Stimulated activated CD4-positive, alpha-beta T cell treated with anti-CD3 and anti-CD28 coated beads, Interleukin-15, amount 100 ng/mL, for 1 hour (primary cell): ENCODE data around the gene COL6A1.

Source experiments
- DNase-seq, 2 donors: peaks; one replicate each; pipeline ENCODE4 v3.0.0-alpha.2; 2020; ENCODE audit warnings: low read depth in 1 of 2, low spot score in 1 of 2

The COL6A1 gene

GRCh38 chr21:45993210-45994085, 11.9 kb downstream of the COL6A1 start:
- DNase-seq: no peak

DNA sequence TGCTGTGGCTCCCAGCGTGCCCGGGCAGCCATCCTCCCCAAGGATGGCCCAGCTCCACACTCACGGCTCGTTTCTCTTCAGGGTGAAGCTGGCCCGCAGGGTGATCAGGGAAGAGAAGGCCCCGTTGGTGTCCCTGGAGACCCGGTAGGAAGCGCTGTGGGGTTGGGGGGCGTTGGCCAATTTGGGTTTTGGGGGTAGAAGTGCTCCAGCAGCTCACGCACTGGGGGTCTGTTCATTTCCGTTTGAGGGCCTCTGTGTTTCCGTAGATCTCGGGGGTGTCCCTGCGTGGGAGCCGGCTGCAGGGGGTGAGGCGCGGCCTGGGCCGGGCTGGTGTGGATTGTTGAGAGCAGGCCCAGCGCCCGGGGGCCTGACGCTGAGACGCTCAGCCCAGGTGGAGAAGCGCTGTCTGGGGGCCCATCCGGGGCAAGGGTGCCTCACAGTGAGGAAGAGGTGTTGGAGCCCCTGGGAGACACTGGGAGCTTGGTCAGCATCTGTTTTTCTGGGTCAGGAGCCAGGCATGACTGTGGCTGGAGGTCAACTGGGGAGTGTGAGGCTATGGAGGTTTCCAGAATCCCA, 12.6 kb downstream of the COL6A1 start:
- DNase-seq: no peak

GRCh38 chr21:45994759-45995685, 13.5 kb downstream of the COL6A1 start:
- no peak for DNase-seq

DNA sequence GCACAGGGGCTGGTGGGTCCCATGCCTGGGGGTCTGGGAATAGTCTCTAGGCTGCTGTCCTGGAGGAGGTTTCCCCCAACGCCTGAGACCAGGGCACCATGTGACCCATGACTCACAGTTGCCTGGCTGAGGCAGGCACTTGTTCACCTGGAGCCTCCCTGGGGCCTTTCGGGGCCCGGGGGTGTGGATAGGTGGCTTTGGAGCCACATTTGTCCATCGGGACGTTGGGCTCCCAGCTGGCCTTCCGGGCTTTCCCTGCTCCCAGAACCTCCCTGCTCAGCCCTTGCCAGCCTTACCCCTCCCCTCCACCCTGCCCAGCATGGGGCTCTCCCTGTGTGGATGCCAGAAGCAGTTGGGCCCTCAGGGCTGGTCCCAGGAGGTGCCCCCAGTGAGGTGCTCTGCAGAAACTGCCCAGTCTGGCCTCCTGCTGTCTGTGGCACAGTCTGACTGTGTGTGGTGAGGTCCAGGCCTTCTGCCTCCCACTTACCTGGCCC, 14.2 kb downstream of the COL6A1 start:
- no peak for DNase-seq

- DNase-seq: no peak
Observed at GRCh38 chr21:45996311-45997204, 15.0 kb downstream of the COL6A1 start.

DNA sequence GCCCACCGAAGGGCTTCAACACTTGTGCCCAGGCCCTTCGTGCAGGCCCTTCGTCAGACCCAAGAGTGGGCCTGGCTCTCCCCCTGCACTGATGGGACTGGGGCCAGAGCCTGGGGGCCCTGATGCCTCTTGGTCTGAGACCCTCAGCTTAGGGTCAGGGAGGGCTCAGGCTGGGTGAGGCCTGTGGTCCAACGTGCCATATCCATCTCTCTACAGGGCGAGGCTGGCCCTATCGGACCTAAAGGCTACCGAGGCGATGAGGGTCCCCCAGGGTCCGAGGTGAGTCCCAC, 15.6 kb downstream of the COL6A1 start:
- DNase-seq: no peak

- no peak for DNase-seq
Observed at GRCh38 chr21:45997495-45998275, 16.1 kb downstream of the COL6A1 start.

DNA sequence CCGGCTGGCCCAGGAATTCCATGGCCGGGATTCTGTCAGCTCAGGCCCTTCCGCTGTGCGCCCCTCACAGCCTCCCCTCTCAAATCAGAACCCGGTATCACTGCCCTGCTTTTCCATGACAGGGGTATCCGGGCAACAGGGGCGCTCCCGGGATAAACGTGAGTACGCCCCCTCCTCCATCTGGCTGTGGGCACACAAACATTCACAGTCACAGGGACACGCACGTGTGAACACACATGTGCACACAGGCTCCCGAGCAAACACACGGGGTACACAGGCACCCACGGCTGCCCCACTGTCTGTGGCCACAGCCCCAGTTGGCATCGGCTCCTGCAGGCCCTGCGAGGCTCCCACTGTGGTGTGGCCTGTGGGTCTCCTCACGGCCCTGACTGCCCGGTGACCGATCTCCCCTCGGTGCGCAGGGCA, 16.7 kb downstream of the COL6A1 start:
- DNase-seq: no peak

DNA sequence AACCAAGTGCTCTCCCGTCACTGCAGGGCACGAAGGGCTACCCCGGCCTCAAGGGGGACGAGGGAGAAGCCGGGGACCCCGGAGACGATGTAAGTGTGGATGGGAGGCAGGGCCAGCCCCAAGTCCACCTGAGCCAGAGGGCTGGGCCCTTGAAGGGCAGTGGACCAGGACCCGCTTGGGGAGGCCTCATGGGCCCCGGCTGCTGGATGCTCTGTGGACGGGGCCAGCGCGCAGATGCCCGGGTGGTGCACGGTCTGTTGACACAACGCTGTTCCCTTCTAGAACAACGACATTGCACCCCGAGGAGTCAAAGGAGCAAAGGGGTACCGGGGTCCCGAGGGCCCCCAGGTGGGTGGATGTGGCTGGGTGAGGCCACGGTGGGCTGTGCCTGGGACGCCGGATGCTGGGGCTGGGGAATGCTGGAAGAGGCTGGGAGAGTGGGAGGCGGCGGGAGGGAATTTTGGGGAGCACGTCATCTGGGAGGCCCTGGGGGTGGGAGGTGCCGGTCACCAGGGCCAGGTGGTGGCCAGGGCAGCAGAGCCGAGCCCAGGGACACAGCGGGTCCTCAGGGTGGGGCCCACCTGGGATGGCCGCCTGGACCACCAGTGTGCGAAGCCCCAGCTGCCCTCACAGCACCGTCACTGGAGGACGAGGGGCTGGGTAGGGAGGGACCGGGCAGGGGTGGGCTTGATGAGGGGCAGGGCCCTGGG, 17.5 kb downstream of the COL6A1 start:
- no peak for DNase-seq

GRCh38 chr21:45999581-46000181, 18.1 kb downstream of the COL6A1 start:
- DNase-seq: no peak

DNA sequence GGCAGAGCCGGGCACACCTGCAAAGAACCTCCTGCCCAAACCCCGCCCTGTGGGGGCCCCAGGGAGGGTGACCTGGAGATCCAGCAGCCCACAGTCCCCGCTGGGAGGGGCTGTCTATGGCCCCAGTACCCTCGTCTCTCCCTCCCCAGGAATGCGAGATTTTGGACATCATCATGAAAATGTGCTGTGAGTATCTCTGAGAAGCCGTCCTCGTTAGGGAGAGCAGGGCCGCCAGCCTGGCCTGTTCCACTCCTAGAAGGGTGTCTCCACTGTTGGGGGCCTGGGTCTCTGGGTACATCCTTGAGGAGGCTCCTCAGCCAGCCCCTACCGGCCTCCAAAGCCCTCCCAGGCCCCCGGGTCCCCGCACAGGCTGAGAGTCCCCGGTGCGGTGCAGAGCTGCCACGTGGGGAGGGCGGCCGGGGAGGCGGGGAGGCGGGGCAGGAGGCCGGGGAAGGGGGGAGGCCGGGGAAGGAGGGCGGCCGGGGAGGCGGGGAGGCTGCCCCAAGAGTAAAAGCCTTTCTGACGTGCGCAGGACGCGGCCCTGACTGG, 18.7 kb downstream of the COL6A1 start:
- no peak for DNase-seq

- DNase-seq: no peak
Observed at GRCh38 chr21:46000731-46001641, 19.4 kb downstream of the COL6A1 start.

GRCh38 chr21:46001821-46002681, 20.5 kb downstream of the COL6A1 start:
- no peak for DNase-seq

- DNase-seq: no peak
Observed at GRCh38 chr21:46002841-46003574, 21.4 kb downstream of the COL6A1 start.

GRCh38 chr21:46003575-46004007, 22.0 kb downstream of the COL6A1 start:
- DNase-seq: no peak
